DOHH2 (cell line): ENCODE results near the gene CABLES1.

Source experiments
- H3F3A ChIP-seq: fragments of 200-600 bp; sonication (generic), shearing (Covaris generic); 2 replicates; pipeline ENCODE4 v1.6.0; 2016; ENCODE audit warnings: antibody characterized with exemption, mild to moderate bottlenecking; ENCODE audit not compliant: control insufficient read depth, insufficient read depth
- H3K27ac ChIP-seq: fragments of 200-600 bp; sonication (generic); 2 replicates; pipeline ENCODE4 v1.5.1; 2014; ENCODE audit warnings: low read depth, mild to moderate bottlenecking, low read length, moderate library complexity
- H3K27me3 ChIP-seq: fragments of 200-600 bp; sonication (generic); 2 replicates; pipeline ENCODE4 v1.6.1; 2014; ENCODE audit warnings: mild to moderate bottlenecking, low read length, mixed read lengths; ENCODE audit not compliant: control insufficient read depth
- H3K36me3 ChIP-seq: fragments of 200-600 bp; sonication (generic); 2 replicates; pipeline ENCODE4 v1.6.1; 2014; ENCODE audit warnings: mild to moderate bottlenecking, low read length, moderate library complexity, mixed read lengths; ENCODE audit not compliant: control insufficient read depth
- H3K4me1 ChIP-seq: fragments of 200-600 bp; sonication (generic); 2 replicates; pipeline ENCODE4 v1.6.1; 2014; ENCODE audit warnings: mild to moderate bottlenecking, low read length, mixed read lengths; ENCODE audit not compliant: control insufficient read depth
- H3K4me2 ChIP-seq: fragments of 200-600 bp; sonication (generic); 2 replicates; pipeline ENCODE4 v1.6.0; 2014; ENCODE audit warnings: mild to moderate bottlenecking, low read length, moderate library complexity
- H3K4me3 ChIP-seq: fragments of 200-600 bp; sonication (generic); 2 replicates; pipeline ENCODE4 v1.5.1; 2014; ENCODE audit warnings: mild to moderate bottlenecking, low read length, mixed read lengths
- H3K79me2 ChIP-seq: fragments of 200-600 bp; sonication (generic); 2 replicates; pipeline ENCODE4 v1.6.1; 2014; ENCODE audit warnings: mild to moderate bottlenecking, low read length, mixed read lengths; ENCODE audit not compliant: control insufficient read depth
- H3K9me2 ChIP-seq: fragments of 200-600 bp; sonication (generic); replicated peaks from 2 replicates; pipeline ENCODE4 v1.6.1; 2014; ENCODE audit warnings: mild to moderate bottlenecking, low read length, mixed read lengths; ENCODE audit not compliant: control insufficient read depth
- H3K9me3 ChIP-seq: fragments of 200-600 bp; sonication (generic); 2 replicates; pipeline ENCODE4 v1.6.1; 2014; ENCODE audit warnings: antibody characterized with exemption, low read length, mixed read lengths; ENCODE audit not compliant: control insufficient read depth, insufficient read depth
- H4K20me1 ChIP-seq: fragments of 200-600 bp; sonication (generic); 2 replicates; pipeline ENCODE4 v1.6.0; 2014; ENCODE audit warnings: low read depth, mild to moderate bottlenecking, antibody characterized with exemption, low read length, moderate library complexity; ENCODE audit not compliant: control insufficient read depth, insufficient read depth
- EZH2phosphoT487 ChIP-seq: fragments of 200-600 bp; sonication (generic); IDR thresholded peaks from 2 replicates; pipeline ENCODE4 v1.6.1; 2017; ENCODE audit warnings: borderline replicate concordance, mild to moderate bottlenecking, antibody characterized with exemption, low read length, moderate library complexity, mixed read lengths
- TF ChIP-seq, protein P1 (sequence below): fragments of 200-600 bp; sonication (generic); IDR thresholded peaks from one replicate; pipeline ENCODE4 v1.5.1; 2014; ENCODE audit warnings: antibody characterized with exemption, mild to moderate bottlenecking, low read depth, low read length; ENCODE audit not compliant: poor library complexity, severe bottlenecking

The CABLES1 gene

DNA sequence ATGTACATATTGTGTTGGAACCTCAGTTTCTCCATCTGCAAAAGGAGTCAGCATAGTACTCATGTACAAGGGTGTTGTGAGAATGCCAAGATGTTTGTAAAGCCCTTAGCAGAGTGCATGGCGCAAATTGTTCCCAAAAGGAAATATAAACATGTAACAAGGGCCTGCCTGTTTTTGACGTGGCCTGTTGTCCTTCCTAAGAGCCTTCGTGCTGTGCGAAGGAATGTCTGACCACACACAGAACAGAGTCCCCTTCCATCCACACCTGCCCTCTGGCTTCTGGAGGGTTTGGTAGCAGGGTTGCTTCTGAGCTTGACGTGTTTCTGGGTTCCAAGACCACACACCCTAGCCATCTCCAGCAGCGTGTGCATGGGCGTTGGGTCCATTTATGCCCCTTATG lies 34.9 kb downstream of the CABLES1 start:
- Histone ChIP-seq H3K4me3 (no peak overlapping the region), H3K9me2 (no peaks in the 10 kb centered on the region), H3K79me2 (no peaks in the 10 kb centered on the region), H4K20me1 (no peaks in the 10 kb centered on the region), H3K36me3 (no peaks in the 10 kb centered on the region), H3K27ac (no peak overlapping the region), H3K4me2 (no peak overlapping the region), H3K9me3 (no peaks in the 10 kb centered on the region), H3K27me3 (no peaks in the 10 kb centered on the region), H3K4me1 (no peaks in the 10 kb centered on the region), H3F3A (no peaks in the 10 kb centered on the region)
- TF ChIP-seq EZH2phosphoT487 = no peak
- TF ChIP-seq, protein P1, sequence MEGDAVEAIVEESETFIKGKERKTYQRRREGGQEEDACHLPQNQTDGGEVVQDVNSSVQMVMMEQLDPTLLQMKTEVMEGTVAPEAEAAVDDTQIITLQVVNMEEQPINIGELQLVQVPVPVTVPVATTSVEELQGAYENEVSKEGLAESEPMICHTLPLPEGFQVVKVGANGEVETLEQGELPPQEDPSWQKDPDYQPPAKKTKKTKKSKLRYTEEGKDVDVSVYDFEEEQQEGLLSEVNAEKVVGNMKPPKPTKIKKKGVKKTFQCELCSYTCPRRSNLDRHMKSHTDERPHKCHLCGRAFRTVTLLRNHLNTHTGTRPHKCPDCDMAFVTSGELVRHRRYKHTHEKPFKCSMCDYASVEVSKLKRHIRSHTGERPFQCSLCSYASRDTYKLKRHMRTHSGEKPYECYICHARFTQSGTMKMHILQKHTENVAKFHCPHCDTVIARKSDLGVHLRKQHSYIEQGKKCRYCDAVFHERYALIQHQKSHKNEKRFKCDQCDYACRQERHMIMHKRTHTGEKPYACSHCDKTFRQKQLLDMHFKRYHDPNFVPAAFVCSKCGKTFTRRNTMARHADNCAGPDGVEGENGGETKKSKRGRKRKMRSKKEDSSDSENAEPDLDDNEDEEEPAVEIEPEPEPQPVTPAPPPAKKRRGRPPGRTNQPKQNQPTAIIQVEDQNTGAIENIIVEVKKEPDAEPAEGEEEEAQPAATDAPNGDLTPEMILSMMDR = no peak

DNA sequence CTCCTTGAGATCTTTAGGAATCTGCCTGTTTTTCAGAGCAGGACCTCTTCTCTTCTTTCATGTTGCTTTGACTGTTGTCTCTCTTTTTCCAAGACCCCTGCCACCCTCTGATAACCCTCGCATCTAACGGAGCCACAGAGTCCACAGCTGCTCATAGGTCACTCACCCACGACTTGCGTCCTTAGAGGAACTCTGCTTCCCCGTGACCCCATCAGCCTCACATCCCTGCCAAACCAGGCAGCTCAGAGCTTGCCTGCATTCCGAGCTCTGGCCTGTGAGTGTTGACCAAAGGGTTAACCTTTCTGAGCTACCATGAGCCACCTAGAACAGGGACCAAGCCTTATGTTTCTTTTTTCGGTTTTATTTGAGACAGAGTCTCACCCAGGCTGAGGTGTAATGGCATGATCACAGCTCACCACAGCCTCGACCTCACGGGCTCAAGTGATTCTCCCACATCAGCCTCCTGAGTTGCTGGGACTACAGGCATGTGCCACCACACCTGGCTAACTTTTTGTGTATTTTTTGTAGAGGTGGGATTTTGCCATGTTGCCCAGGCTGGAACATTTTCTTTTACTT lies 36.4 kb downstream of the CABLES1 start:
- Histone ChIP-seq H3K4me3 (no peak overlapping the region), H3K9me2 (no peaks in the 10 kb centered on the region), H4K20me1 (no peaks in the 10 kb centered on the region), H3K9me3 (no peaks in the 10 kb centered on the region), H3K27me3 (no peaks in the 10 kb centered on the region), H3K36me3 (no peaks in the 10 kb centered on the region), H3F3A (no peaks in the 10 kb centered on the region), H3K4me1 (no peaks in the 10 kb centered on the region), H3K79me2 (no peaks in the 10 kb centered on the region), H3K4me2 (no peak overlapping the region), H3K27ac (no peak overlapping the region)
- TF ChIP-seq, protein P1 = no peak
- TF ChIP-seq EZH2phosphoT487 = no peak

DNA sequence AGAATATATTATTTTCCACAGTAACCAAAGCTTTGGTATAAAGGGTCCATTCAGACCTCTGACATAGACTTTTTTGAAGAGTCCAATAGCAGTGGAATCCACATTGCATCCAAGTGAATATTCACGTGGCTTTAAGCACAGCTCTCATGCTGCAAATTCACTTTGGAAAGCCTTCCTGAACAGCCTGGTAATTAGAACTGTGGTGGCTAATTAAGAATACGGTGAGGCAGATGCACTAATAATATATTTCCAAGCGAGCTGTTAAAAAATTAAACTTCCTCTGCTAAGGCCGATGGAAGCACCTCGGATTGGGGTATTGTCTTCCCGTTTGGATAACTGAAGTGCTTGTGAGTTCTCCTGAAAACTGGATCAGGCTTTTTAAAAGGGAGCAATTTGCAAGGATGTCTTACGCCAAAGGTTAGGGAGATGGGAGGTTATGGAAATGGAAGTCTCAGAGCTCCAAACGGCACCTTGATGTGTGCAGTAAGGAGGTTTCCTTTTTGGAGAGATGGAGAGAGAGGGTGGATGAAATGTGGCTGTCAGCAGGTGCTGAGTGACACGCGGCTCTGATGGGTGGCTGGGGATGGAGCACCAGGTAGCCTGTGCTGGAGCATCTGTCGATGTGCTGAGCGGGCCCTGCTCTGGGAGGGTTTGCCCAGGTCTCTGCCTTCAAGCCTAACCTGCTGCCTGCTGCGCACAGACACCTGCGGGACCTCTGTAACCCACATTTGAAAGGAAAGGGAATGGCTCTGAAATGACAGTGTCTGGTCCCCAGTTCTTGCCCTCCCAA lies 37.5 kb downstream of the CABLES1 start:
- Histone ChIP-seq H4K20me1 (no peaks in the 10 kb centered on the region), H3K4me2 (no peak overlapping the region), H3K36me3 (no peaks in the 10 kb centered on the region), H3K9me2 (no peaks in the 10 kb centered on the region), H3F3A (no peaks in the 10 kb centered on the region), H3K4me1 (no peaks in the 10 kb centered on the region), H3K9me3 (no peaks in the 10 kb centered on the region), H3K79me2 (no peaks in the 10 kb centered on the region), H3K27ac (no peak overlapping the region), H3K27me3 (no peaks in the 10 kb centered on the region), H3K4me3 (no peak overlapping the region)
- TF ChIP-seq, protein P1 = no peak
- no peak for TF ChIP-seq EZH2phosphoT487
